HG02678 (cell line): ENCODE measurements around the gene RPL10.
A peak's percentile ranks its signal among the peaks of the same experiment; 100 is the strongest.

Experiments
- ATAC-seq: cut with Tn5 transposase; IDR thresholded peaks from one replicate; pipeline ENCODE4 v1.9.1; 2021; ENCODE audit warnings: mild to moderate bottlenecking, moderate library complexity; ENCODE audit not compliant: unreplicated experiment

Gene RPL10

GRCh38 chrX:154443992-154444754, 46.0 kb downstream of the RPL10 start, which contains the start of gene FAM50A:
TSS of gene FAM50A (plus strand) at chrX:154444141. CDS start at chrX:154444236, 95 bp downstream.
- peak; percentile 89 for ATAC-seq

DNA sequence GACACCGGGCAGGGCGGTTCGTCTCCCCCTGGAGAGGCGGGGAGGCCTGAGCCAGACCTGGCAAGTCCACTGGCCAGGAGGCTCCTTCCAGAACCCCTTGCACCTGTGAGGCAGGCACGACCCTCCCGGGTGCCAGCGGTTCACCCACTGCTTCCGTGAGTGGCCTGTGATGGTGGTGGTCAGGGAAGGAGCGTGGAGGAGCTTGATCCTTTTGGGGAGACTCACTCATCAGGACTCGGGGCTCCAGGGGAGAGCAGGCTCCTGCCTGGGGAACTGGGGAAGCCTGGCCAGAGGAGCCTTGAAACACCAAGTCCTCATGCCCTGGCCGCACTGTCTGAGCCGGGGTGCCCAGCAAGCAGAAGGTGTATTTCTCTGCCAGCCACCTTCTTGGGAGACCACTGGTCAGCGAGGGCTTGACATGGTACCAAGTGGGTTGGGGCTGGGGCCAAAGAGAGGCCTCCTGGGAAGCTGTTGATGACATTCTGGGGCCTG, 46.6 kb downstream of the RPL10 start:
- ATAC-seq: no peak

- no peak for ATAC-seq
These were observed 47.6 kb downstream of the RPL10 start for GRCh38 chrX:154445776-154446175.

DNA sequence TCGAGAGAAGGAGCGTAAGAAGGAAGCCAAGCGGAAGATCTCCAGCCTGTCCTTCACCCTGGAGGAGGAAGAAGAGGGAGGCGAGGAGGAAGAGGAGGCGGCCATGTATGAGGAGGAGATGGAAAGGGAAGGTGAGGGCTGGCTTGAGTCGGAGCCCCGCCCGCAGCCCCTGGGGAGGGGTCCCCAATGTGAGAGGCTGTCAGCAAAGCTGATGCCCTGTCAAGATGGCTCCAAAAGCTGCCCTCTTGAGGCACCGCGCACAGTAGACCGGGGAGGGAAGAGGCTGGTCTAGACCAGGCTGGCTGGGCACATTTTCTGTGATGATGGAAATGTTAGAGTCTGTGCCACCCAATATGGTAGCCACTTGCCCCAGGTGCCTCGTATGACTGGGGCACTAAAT, 48.3 kb downstream of the RPL10 start:
- no peak for ATAC-seq

- no peak for ATAC-seq
These were observed 50.3 kb downstream of the RPL10 start for GRCh38 chrX:154448484-154448883.

- ATAC-seq: no peak
These were observed 51.4 kb downstream of the RPL10 start for GRCh38 chrX:154449618-154450017.

GRCh38 chrX:154450312-154450711, 52.1 kb downstream of the RPL10 start:
- ATAC-seq: no peak
